WTC11 (cell line): ENCODE results near the gene NPLOC4. TPM values are rescaled to one million over a fixed set of nuclear protein-coding genes. Genes with fewer than 3 reads are reported as not detected.

ENCODE experiments used
- EMX1 ChIP-seq: fragments of 250-450 bp; sonication (Bioruptor Pico); IDR thresholded peaks from 2 replicates; pipeline ENCODE4 v1.8.0; 2021; ENCODE audit warnings: mild to moderate bottlenecking
- FOXP1 ChIP-seq: sonication (generic); formaldehyde crosslinking; IDR thresholded peaks from 2 replicates; pipeline ENCODE4 v1.8.0; 2022; ENCODE audit warnings: missing genetic modification reagents, mild to moderate bottlenecking, moderate library complexity, borderline replicate concordance
- NFYB ChIP-seq: sonication (generic); formaldehyde crosslinking; conservative IDR thresholded peaks from 2 replicates; pipeline ENCODE4 v1.8.0; 2022; ENCODE audit warnings: low read depth, missing genetic modification reagents
- NR3C1 ChIP-seq: sonication (generic); formaldehyde crosslinking; conservative IDR thresholded peaks from 2 replicates; pipeline ENCODE4 v1.8.1; 2023; ENCODE audit warnings: low read depth, mild to moderate bottlenecking, missing genetic modification reagents
- SMAD4 ChIP-seq: sonication (generic); formaldehyde crosslinking; IDR thresholded peaks from 2 replicates; pipeline ENCODE4 v1.8.0; 2022; ENCODE audit warnings: mild to moderate bottlenecking, missing genetic modification reagents
- TP53 ChIP-seq: sonication (generic); formaldehyde crosslinking; IDR thresholded peaks from 2 replicates; pipeline ENCODE4 v1.8.1; 2023; ENCODE audit warnings: mild to moderate bottlenecking, missing genetic modification reagents
- ZNF121 ChIP-seq: sonication (generic); formaldehyde crosslinking; IDR thresholded peaks from 2 replicates; pipeline ENCODE4 v1.8.0; 2023; ENCODE audit warnings: missing genetic modification reagents
- ZNF416 ChIP-seq: fragments of 250-450 bp; sonication (Bioruptor Pico); IDR thresholded peaks from 2 replicates; pipeline ENCODE4 v1.9.0; 2021; ENCODE audit warnings: mild to moderate bottlenecking, inconsistent platforms
- total RNA-seq: library from RNA; stranded (reverse); gene quantifications from 3 replicates; pipeline ENCODE4 v1.2.3, GENCODE V29; 2021
- TF ChIP-seq, protein P1 (sequence below): sonication (generic); formaldehyde crosslinking; conservative IDR thresholded peaks from 2 replicates; pipeline ENCODE4 v1.8.1; 2023; ENCODE audit warnings: mild to moderate bottlenecking, low read depth, missing genetic modification reagents, moderate library complexity
- TF ChIP-seq, protein P2 (sequence below): fragments of 250-450 bp; sonication (Bioruptor Pico); IDR thresholded peaks from 2 replicates; pipeline ENCODE4 v1.9.0; 2021; ENCODE audit warnings: mild to moderate bottlenecking
- TF ChIP-seq, protein P3 (sequence below): fragments of 250-450 bp; sonication (Bioruptor Pico); IDR thresholded peaks from 2 replicates; pipeline ENCODE4 v1.8.0; 2021; ENCODE audit warnings: mild to moderate bottlenecking
- TF ChIP-seq, protein P4 (sequence below): sonication (generic); formaldehyde crosslinking; IDR thresholded peaks from 2 replicates; pipeline ENCODE4 v1.8.1; 2023; ENCODE audit warnings: mild to moderate bottlenecking, missing genetic modification reagents, borderline replicate concordance
- TF ChIP-seq, protein P5 (sequence below): sonication (generic); formaldehyde crosslinking; conservative IDR thresholded peaks from 2 replicates; pipeline ENCODE4 v1.8.1; 2022; ENCODE audit warnings: mild to moderate bottlenecking, missing genetic modification reagents
- TF ChIP-seq, protein P6 (sequence below): sonication (generic); formaldehyde crosslinking; IDR thresholded peaks from 2 replicates; pipeline ENCODE4 v1.8.0; 2022; ENCODE audit warnings: mild to moderate bottlenecking, missing genetic modification reagents
- TF ChIP-seq, protein P7 (sequence below): sonication (generic); formaldehyde crosslinking; IDR thresholded peaks from 2 replicates; pipeline ENCODE4 v1.8.0; 2022; ENCODE audit warnings: mild to moderate bottlenecking, missing genetic modification reagents
- TF ChIP-seq, protein P8 (sequence below): sonication (generic); formaldehyde crosslinking; IDR thresholded peaks from 2 replicates; pipeline ENCODE4 v1.8.1; 2022; ENCODE audit warnings: missing genetic modification reagents, borderline replicate concordance
- TF ChIP-seq, protein P9 (sequence below): sonication (generic); formaldehyde crosslinking; IDR thresholded peaks from 2 replicates; pipeline ENCODE4 v1.8.0; 2023; ENCODE audit warnings: missing genetic modification reagents, mild to moderate bottlenecking, borderline replicate concordance

The NPLOC4 gene
- total RNA-seq, 1 experiment from 2014 or later, result 83.5 TPM

DNA sequence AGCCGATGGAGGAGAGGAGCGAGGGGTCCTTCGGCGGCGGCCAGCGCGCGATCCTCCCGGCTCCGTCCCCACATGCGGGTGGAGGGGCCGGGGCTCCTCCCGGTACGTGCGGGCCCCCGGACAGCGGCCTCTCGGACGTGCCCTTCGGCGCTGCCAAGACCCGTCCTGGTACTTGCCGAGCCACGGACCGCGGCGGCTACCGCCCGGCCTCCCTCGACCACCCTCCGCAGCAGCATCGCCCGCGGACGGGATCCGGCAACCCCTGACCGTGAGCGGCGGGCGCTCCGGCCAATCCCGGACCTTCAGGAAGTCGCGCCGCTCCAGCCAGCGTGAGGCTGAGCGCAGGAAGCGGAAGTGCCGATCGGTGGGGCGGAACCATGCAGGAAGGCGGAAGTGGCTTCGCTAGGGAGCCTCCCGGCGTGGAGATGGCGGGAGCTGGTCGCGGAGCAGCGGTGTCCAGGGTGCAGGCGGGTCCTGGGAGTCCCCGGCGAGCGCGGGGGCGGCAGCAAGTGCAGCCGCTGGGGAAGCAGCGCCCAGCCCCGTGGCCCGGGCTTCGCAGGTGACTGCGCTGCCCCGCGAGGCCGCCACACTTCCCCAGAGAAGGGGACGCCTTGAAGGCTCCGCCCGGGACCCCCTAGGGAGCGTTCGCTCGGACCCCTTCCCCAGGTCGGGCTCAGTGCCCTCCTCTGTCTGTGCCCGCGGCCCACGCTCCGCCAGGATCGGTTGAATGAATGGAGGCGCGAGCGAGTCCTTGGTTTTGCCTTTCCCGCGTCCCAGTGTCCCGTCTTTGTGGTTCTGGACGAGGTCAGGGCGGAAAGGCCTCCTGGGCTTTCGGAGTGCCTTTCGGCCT, 29.7 kb upstream of the NPLOC4 start, which contains the start of the genes CCDC137 and OXLD1 (continued):
- TF ChIP-seq, protein P1, sequence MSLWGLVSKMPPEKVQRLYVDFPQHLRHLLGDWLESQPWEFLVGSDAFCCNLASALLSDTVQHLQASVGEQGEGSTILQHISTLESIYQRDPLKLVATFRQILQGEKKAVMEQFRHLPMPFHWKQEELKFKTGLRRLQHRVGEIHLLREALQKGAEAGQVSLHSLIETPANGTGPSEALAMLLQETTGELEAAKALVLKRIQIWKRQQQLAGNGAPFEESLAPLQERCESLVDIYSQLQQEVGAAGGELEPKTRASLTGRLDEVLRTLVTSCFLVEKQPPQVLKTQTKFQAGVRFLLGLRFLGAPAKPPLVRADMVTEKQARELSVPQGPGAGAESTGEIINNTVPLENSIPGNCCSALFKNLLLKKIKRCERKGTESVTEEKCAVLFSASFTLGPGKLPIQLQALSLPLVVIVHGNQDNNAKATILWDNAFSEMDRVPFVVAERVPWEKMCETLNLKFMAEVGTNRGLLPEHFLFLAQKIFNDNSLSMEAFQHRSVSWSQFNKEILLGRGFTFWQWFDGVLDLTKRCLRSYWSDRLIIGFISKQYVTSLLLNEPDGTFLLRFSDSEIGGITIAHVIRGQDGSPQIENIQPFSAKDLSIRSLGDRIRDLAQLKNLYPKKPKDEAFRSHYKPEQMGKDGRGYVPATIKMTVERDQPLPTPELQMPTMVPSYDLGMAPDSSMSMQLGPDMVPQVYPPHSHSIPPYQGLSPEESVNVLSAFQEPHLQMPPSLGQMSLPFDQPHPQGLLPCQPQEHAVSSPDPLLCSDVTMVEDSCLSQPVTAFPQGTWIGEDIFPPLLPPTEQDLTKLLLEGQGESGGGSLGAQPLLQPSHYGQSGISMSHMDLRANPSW (CRISPR knock-in tag), result no peak
- TF ChIP-seq, protein P2, sequence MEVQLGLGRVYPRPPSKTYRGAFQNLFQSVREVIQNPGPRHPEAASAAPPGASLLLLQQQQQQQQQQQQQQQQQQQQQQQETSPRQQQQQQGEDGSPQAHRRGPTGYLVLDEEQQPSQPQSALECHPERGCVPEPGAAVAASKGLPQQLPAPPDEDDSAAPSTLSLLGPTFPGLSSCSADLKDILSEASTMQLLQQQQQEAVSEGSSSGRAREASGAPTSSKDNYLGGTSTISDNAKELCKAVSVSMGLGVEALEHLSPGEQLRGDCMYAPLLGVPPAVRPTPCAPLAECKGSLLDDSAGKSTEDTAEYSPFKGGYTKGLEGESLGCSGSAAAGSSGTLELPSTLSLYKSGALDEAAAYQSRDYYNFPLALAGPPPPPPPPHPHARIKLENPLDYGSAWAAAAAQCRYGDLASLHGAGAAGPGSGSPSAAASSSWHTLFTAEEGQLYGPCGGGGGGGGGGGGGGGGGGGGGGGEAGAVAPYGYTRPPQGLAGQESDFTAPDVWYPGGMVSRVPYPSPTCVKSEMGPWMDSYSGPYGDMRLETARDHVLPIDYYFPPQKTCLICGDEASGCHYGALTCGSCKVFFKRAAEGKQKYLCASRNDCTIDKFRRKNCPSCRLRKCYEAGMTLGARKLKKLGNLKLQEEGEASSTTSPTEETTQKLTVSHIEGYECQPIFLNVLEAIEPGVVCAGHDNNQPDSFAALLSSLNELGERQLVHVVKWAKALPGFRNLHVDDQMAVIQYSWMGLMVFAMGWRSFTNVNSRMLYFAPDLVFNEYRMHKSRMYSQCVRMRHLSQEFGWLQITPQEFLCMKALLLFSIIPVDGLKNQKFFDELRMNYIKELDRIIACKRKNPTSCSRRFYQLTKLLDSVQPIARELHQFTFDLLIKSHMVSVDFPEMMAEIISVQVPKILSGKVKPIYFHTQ (CRISPR knock-in tag), result no peak
- TF ChIP-seq, protein P3, sequence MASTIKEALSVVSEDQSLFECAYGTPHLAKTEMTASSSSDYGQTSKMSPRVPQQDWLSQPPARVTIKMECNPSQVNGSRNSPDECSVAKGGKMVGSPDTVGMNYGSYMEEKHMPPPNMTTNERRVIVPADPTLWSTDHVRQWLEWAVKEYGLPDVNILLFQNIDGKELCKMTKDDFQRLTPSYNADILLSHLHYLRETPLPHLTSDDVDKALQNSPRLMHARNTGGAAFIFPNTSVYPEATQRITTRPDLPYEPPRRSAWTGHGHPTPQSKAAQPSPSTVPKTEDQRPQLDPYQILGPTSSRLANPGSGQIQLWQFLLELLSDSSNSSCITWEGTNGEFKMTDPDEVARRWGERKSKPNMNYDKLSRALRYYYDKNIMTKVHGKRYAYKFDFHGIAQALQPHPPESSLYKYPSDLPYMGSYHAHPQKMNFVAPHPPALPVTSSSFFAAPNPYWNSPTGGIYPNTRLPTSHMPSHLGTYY, result no peak
- TF ChIP-seq EMX1 (CRISPR knock-in tag) (no peak), FOXP1 (CRISPR knock-in tag) (peak; percentile 87), ZNF121 (CRISPR knock-in tag) (no peak; the same call in 1 of the 2 replicates), ZNF416 (CRISPR knock-in tag) (no peak), SMAD4 (CRISPR knock-in tag) (no peak), TP53 (CRISPR knock-in tag) (no peak; the same call in 1 of the 2 replicates), NR3C1 (CRISPR knock-in tag) (no peak), NFYB (CRISPR knock-in tag) (peak; percentile 97)
- TF ChIP-seq, protein P4, sequence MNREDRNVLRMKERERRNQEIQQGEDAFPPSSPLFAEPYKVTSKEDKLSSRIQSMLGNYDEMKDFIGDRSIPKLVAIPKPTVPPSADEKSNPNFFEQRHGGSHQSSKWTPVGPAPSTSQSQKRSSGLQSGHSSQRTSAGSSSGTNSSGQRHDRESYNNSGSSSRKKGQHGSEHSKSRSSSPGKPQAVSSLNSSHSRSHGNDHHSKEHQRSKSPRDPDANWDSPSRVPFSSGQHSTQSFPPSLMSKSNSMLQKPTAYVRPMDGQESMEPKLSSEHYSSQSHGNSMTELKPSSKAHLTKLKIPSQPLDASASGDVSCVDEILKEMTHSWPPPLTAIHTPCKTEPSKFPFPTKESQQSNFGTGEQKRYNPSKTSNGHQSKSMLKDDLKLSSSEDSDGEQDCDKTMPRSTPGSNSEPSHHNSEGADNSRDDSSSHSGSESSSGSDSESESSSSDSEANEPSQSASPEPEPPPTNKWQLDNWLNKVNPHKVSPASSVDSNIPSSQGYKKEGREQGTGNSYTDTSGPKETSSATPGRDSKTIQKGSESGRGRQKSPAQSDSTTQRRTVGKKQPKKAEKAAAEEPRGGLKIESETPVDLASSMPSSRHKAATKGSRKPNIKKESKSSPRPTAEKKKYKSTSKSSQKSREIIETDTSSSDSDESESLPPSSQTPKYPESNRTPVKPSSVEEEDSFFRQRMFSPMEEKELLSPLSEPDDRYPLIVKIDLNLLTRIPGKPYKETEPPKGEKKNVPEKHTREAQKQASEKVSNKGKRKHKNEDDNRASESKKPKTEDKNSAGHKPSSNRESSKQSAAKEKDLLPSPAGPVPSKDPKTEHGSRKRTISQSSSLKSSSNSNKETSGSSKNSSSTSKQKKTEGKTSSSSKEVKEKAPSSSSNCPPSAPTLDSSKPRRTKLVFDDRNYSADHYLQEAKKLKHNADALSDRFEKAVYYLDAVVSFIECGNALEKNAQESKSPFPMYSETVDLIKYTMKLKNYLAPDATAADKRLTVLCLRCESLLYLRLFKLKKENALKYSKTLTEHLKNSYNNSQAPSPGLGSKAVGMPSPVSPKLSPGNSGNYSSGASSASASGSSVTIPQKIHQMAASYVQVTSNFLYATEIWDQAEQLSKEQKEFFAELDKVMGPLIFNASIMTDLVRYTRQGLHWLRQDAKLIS (CRISPR knock-in tag), result no peak
- TF ChIP-seq, protein P5, sequence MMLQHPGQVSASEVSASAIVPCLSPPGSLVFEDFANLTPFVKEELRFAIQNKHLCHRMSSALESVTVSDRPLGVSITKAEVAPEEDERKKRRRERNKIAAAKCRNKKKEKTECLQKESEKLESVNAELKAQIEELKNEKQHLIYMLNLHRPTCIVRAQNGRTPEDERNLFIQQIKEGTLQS (CRISPR knock-in tag), result no peak
- TF ChIP-seq, protein P6, sequence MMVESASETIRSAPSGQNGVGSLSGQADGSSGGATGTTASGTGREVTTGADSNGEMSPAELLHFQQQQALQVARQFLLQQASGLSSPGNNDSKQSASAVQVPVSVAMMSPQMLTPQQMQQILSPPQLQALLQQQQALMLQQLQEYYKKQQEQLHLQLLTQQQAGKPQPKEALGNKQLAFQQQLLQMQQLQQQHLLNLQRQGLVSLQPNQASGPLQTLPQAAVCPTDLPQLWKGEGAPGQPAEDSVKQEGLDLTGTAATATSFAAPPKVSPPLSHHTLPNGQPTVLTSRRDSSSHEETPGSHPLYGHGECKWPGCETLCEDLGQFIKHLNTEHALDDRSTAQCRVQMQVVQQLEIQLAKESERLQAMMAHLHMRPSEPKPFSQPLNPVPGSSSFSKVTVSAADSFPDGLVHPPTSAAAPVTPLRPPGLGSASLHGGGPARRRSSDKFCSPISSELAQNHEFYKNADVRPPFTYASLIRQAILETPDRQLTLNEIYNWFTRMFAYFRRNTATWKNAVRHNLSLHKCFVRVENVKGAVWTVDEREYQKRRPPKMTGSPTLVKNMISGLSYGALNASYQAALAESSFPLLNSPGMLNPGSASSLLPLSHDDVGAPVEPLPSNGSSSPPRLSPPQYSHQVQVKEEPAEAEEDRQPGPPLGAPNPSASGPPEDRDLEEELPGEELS (CRISPR knock-in tag), result peak; percentile 52
- TF ChIP-seq, protein P7, sequence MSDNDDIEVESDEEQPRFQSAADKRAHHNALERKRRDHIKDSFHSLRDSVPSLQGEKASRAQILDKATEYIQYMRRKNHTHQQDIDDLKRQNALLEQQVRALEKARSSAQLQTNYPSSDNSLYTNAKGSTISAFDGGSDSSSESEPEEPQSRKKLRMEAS (CRISPR knock-in tag), result peak; percentile 94
- TF ChIP-seq, protein P8, sequence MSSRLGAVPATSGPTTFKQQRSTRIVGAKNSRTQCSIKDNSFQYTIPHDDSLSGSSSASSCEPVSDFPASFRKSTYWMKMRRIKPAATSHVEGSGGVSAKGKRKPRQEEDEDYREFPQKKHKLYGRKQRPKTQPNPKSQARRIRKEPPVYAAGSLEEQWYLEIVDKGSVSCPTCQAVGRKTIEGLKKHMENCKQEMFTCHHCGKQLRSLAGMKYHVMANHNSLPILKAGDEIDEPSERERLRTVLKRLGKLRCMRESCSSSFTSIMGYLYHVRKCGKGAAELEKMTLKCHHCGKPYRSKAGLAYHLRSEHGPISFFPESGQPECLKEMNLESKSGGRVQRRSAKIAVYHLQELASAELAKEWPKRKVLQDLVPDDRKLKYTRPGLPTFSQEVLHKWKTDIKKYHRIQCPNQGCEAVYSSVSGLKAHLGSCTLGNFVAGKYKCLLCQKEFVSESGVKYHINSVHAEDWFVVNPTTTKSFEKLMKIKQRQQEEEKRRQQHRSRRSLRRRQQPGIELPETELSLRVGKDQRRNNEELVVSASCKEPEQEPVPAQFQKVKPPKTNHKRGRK (CRISPR knock-in tag), result no peak
- TF ChIP-seq, protein P9, sequence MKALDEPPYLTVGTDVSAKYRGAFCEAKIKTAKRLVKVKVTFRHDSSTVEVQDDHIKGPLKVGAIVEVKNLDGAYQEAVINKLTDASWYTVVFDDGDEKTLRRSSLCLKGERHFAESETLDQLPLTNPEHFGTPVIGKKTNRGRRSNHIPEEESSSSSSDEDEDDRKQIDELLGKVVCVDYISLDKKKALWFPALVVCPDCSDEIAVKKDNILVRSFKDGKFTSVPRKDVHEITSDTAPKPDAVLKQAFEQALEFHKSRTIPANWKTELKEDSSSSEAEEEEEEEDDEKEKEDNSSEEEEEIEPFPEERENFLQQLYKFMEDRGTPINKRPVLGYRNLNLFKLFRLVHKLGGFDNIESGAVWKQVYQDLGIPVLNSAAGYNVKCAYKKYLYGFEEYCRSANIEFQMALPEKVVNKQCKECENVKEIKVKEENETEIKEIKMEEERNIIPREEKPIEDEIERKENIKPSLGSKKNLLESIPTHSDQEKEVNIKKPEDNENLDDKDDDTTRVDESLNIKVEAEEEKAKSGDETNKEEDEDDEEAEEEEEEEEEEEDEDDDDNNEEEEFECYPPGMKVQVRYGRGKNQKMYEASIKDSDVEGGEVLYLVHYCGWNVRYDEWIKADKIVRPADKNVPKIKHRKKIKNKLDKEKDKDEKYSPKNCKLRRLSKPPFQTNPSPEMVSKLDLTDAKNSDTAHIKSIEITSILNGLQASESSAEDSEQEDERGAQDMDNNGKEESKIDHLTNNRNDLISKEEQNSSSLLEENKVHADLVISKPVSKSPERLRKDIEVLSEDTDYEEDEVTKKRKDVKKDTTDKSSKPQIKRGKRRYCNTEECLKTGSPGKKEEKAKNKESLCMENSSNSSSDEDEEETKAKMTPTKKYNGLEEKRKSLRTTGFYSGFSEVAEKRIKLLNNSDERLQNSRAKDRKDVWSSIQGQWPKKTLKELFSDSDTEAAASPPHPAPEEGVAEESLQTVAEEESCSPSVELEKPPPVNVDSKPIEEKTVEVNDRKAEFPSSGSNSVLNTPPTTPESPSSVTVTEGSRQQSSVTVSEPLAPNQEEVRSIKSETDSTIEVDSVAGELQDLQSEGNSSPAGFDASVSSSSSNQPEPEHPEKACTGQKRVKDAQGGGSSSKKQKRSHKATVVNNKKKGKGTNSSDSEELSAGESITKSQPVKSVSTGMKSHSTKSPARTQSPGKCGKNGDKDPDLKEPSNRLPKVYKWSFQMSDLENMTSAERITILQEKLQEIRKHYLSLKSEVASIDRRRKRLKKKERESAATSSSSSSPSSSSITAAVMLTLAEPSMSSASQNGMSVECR (CRISPR knock-in tag), result peak; percentile 89; the same call in 1 of the 2 replicates
